IPS DF 6.9 (cell line): ENCODE data around the gene FITM2.
"Not testable (repeated sequence)": the region's sequence is repeated elsewhere in the genome, so short reads cannot be mapped to it uniquely, and the experiment has no call there.

Experiments used
- DNase-seq: peaks from one replicate; pipeline ENCODE4 v3.0.0-alpha.2; 2013; ENCODE audit warnings: low read depth, low spot score
- H3K27ac ChIP-seq: one replicate; pipeline ENCODE4 v1.5.1; 2013; ENCODE audit warnings: low read length, control low read depth
- H3K27me3 ChIP-seq: 2 replicates; pipeline ENCODE4 v1.6.1; 2013; ENCODE audit warnings: mild to moderate bottlenecking, low read length; ENCODE audit not compliant: control insufficient read depth, insufficient read depth
- H3K36me3 ChIP-seq: 2 replicates; pipeline ENCODE4 v1.6.1; 2013; ENCODE audit warnings: low read length; ENCODE audit not compliant: control insufficient read depth, insufficient read depth
- H3K4me1 ChIP-seq: 2 replicates; pipeline ENCODE4 v1.6.1; 2013; ENCODE audit warnings: low read length; ENCODE audit not compliant: control insufficient read depth, insufficient read depth
- H3K4me3 ChIP-seq: 2 replicates; pipeline ENCODE4 v1.5.1; 2013; ENCODE audit warnings: mild to moderate bottlenecking, low read length
- H3K9me3 ChIP-seq: 2 replicates; pipeline ENCODE4 v1.6.1; 2013; ENCODE audit warnings: low read length, inconsistent platforms; ENCODE audit not compliant: control insufficient read depth, insufficient read depth
- WGBS: extraction: QIAGEN DNeasy Blood & Tissue Kit; methylation state at CpG from one replicate; pipeline ENCODE4 v1.1.7; 2013; ENCODE audit warnings: mixed read lengths, missing lambda C conversion rate; ENCODE audit not compliant: insufficient read length, insufficient coverage; 5-methylcytosine and 5-hydroxymethylcytosine counted together

Gene FITM2

DNA sequence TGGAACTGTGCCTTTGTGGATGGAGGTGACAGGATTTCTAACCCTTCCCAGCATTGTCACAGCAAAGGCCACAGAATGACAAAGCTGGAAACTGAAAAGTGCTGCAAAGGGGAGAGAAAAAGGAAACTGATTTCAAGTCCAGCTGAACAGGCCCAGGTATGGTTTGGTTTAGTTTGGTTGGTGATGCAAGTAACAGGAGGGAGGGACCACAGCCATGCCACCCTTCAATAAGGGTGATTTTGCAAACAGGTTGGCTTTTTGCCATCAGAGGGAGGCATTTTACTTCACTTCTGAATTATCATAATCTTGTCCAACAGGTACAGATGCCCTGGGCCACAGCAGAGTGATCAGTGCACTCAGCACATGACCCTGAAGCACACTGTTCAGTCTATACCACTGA is 6.6 kb downstream of the FITM2 start:
- Histone ChIP-seq H3K27ac (no peak overlapping the region), H3K27me3 (no peaks in the 10 kb centered on the region), H3K9me3 (no peaks in the 10 kb centered on the region), H3K4me1 (no peaks in the 10 kb centered on the region), H3K4me3 (no peak overlapping the region), H3K36me3 (no peaks in the 10 kb centered on the region)
- no peak for DNase-seq

DNA sequence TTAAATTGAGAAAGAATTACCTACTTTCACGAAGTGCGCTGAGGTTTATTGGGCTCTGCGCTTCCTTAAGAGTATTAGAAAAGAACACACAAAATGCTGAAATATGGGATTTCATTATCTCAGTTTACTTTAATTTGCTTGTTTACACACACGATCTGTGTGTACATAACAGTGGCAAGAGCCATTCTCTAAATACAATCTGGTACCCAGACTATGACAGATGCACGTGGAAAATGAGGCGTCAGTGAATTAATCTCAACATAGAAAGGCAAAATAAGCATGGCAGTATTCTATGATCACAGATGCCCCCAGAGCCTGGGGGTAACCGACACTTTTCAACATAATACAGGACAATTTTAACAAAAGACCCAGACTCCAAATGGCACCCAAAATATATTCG is 8.3 kb downstream of the FITM2 start:
- no peak for DNase-seq
- no peak overlapping the region for H3K27ac ChIP-seq
- no peaks in the 10 kb centered on the region for H3K9me3 ChIP-seq
- no peak overlapping the region for H3K4me3 ChIP-seq
- WGBS: no CpG with 5 or more reads among the region's 8 CpGs
- H3K27me3 ChIP-seq: no peaks in the 10 kb centered on the region
- no peaks in the 10 kb centered on the region; the same call in 1 of the 2 replicates for H3K4me1 ChIP-seq
- H3K36me3 ChIP-seq: no peaks in the 10 kb centered on the region

DNA sequence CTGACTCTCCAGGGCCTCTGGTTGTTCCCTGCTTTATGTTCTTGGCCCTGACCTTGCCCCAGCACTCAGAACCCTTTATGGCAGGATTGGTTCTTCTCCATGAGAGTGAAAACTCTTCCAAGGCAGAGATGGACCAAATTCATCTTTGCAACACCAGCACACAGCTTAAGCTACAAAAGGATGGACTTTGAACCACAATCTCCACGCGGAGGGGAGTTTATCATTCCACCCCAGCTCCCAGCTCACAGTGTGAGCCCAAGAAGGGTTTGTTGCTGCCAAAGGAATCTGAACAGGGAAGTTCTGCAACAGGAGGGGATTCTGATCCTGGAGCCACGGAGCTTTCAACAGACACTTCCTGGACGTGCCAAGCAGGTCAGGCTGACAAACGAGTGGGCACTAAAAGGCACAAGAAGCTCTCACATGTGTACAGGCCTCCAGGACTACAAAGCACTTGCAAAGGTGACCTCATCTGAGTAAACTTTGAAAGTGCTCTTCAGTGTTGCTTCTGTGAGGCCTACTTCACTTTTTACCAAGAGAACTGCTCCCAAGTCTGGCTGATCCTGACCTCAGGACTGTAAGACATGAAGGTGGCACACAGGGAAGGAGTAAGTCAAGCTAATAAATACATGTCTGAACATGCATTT is 8.9 kb downstream of the FITM2 start:
- Histone ChIP-seq H3K27me3 (no peaks in the 10 kb centered on the region), H3K4me3 (no peak overlapping the region), H3K4me1 (no peaks in the 10 kb centered on the region; the same call in 1 of the 2 replicates), H3K36me3 (no peaks in the 10 kb centered on the region), H3K9me3 (no peaks in the 10 kb centered on the region), H3K27ac (no peak overlapping the region)
- DNase-seq: no peak
- no CpG with 5 or more reads among the region's 5 CpGs for WGBS

DNA sequence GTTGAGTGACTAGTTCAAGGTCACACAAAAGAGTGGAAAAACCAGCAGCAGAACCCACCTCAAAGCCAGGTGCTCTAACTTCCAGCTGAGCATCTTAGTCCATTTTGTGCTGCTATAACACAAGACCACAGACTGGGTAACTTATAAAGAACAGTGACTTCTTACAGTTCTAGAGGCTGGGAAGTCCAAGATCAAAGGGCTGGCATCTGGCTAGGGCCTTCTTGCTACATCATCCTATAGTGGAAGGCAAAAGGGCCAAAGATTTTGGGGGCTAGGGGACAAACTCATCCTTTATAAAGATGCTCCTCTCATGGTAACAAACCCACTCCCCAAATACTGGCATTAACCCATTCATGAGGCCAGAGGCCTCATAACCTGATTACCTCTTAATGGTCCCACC is 9.7 kb downstream of the FITM2 start:
- Histone ChIP-seq H3K27ac (no peak overlapping the region), H3K9me3 (no peaks in the 10 kb centered on the region), H3K36me3 (no peaks in the 10 kb centered on the region), H3K4me1 (no peaks in the 10 kb centered on the region; the same call in 1 of the 2 replicates), H3K27me3 (no peaks in the 10 kb centered on the region), H3K4me3 (no peak overlapping the region)
- no peak for DNase-seq

DNA sequence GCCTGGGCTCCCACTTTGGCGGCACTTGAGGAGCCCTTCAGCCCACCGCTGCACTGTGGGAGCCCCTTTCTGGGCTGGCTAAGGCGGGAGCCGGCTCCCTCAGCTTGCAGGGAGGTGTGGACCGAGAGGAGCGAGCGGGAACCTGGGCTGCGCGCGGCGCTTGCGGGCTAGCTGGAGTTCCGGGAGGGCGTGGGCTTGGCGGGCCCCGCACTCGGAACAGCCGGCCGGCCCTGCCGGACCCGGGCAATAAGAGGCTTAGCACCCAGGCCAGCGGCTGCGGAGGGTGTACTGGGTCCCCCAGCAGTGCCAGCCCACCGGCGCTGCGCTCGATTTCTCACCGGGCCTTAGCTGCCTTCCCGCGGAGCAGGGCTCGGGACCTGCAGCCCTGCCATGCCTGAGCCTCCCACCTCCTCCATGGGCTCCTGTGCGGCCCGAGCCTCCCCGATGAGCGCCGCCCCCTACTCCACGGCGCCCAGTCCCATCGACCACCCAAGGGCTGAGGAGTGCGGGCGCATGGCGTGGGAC is 11.9 kb downstream of the FITM2 start:
- not testable (repeated sequence) for H3K9me3 ChIP-seq, H3K27me3 ChIP-seq, H3K27ac ChIP-seq, H3K4me1 ChIP-seq, DNase-seq, H3K36me3 ChIP-seq, H3K4me3 ChIP-seq
- no CpG with 5 or more reads among the region's 42 CpGs for WGBS

DNA sequence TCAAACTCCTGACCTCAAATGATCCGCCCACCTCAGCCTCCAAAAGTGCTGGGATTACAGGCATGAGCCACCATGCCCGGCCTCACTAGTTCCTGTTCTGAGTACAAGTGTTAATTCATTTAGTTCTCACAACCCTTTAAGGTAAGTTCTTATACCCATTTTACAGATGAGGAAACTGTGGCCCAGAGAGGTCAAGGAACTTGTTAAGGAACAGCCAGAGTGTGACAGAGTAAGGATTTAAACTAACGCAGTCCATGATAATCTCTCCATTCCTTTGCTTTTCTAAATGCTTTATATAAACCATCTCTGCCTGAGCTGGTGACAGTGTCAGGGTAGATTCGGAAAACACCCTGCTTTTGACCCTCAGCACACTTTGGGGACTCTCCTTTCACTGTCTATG is 13.3 kb downstream of the FITM2 start:
- no CpG with 5 or more reads among the region's 4 CpGs for WGBS
- Histone ChIP-seq H3K9me3 (no peaks in the 10 kb centered on the region), H3K27ac (no peak overlapping the region), H3K4me1 (no peaks in the 10 kb centered on the region; the same call in 1 of the 2 replicates), H3K36me3 (no peaks in the 10 kb centered on the region), H3K4me3 (no peak overlapping the region), H3K27me3 (no peaks in the 10 kb centered on the region)
- no peak for DNase-seq

DNA sequence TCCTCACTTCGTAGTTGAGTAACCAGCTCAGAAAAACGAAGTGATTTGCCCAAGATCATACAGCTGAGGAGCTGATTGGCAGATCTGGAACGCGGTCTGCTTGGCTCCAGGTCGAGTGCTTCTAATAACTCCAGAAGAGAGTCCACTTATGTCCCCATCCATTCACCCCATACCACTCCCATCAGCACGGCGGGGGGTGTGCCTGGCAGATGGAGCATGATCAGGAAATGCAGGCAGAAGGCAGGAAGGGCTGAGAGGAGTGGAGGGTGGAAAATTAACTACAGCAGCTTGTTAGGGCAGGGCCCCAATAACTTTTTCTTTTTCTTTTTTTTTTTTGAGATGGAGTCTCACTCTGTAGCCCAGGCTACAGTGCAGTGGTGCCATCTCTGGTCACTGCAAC is 15.0 kb downstream of the FITM2 start:
- no CpG with 5 or more reads among the region's 7 CpGs for WGBS
- DNase-seq: no peak
- no peak overlapping the region for H3K4me3 ChIP-seq
- H3K27ac ChIP-seq: no peak overlapping the region
- H3K4me1 ChIP-seq: no peaks in the 10 kb centered on the region; the same call in 1 of the 2 replicates
- H3K36me3 ChIP-seq: no peaks in the 10 kb centered on the region
- no peaks in the 10 kb centered on the region for H3K9me3 ChIP-seq
- no peaks in the 10 kb centered on the region for H3K27me3 ChIP-seq

DNA sequence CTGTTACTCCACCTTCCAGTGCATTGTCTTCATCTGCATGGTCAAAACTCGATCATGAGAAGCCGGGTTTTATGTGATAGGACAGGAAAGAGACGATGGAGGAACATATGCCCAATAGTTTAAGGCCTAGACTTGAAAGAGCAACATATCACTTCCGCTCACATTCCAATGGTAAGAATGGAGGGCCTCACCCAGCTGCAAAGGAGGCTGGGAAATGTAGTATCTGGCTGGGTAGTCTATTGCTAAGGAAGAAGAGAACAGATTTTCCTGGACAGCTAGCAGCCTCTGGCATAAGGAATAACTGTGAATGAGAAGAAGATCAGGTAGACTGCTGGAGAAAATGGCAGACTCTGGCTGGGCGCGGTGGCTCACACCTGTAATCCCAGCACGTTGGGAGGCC is 19.2 kb downstream of the FITM2 start:
- H3K4me1 ChIP-seq: no peaks in the 10 kb centered on the region
- no CpG with 5 or more reads among the region's 7 CpGs for WGBS
- DNase-seq: no peak
- H3K27ac ChIP-seq: no peak overlapping the region
- no peaks in the 10 kb centered on the region for H3K9me3 ChIP-seq
- H3K27me3 ChIP-seq: no peaks in the 10 kb centered on the region
- no peaks in the 10 kb centered on the region for H3K36me3 ChIP-seq
- no peak overlapping the region for H3K4me3 ChIP-seq

DNA sequence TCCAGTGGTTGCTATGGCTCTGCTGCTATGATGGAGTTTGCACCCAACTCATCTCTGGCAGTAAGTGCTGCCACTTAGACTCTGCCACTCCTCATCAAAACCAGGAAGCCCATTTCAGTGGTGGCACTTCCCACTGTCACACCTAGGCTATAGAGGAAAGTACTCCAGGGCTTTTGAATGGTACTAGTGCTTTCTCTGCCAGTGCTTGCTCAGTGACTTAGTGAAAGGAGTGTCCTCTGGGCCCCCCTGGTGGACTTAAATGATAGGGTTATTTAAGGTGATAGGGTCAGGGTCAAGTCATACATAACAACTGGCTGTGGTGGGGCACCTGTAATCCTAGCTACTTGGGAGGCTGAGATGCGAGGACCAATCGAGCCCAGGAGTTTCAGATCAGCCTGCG is 22.8 kb downstream of the FITM2 start:
- Histone ChIP-seq H3K9me3 (no peaks in the 10 kb centered on the region), H3K4me1 (peaks cover 2% of the 10 kb centered on the region; the same call in 1 of the 2 replicates), H3K36me3 (no peaks in the 10 kb centered on the region), H3K27ac (no peak overlapping the region), H3K4me3 (no peak overlapping the region), H3K27me3 (no peaks in the 10 kb centered on the region)
- no CpG with 5 or more reads among the region's 3 CpGs for WGBS
- no peak for DNase-seq

DNA sequence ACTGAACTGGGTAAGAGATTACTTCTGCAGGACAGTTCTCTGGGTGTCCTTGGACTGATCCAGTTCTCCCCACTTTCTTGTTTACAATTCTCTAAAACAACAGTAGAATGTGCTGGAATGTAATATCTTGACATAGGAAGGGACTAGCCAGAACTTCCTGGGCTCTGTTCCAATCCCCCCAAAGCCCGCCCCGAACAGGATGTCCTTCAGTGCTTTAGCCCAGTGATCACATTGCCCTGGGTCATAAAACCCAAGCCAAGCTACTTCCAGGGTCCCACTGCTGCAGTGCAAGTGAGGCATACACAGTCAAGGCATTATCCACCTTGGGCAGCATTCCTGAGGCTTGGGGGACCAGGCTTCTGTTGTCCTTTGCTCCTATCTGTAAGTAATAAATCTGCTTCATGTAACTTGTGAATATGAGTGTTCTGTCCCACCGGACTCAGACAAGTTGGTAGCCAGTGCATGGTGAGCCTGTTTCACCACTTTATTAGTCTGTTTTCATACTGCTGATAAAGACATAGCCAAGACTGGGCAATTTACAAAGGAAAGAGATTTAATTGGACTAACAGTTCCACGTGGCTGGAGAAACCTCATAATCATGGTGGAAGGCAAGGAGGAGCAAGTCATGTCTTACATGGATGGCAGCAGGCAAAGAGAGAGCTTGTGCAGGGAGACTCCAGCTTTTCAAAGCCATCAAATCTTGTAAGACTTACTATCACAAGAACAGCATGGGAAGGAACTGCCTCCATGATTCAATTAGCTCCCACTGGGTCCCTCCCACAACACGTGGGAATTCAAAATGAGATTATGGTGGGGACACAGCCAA is 23.5 kb downstream of the FITM2 start:
- Histone ChIP-seq H3K27me3 (no peaks in the 10 kb centered on the region), H3K4me3 (no peak overlapping the region), H3K36me3 (no peaks in the 10 kb centered on the region), H3K27ac (no peak overlapping the region), H3K4me1 (peaks cover 2% of the 10 kb centered on the region; the same call in 1 of the 2 replicates), H3K9me3 (no peaks in the 10 kb centered on the region)
- no peak for DNase-seq
- no CpG with 5 or more reads among the region's 5 CpGs for WGBS
